Psoas muscle (tissue), 8 donors: ENCODE data around the gene INSC. TPM values are rescaled to one million over a fixed set of nuclear protein-coding genes. Genes with fewer than 3 reads are reported as not detected.

Experiments used
- ATAC-seq, 4 donors: fragments of 200-7000 bp; cut with Tn5 transposase; one replicate each; pipeline ENCODE4 v1.9.1; 2020; ENCODE audit warnings: moderate library complexity in 3 of 4, mild to moderate bottlenecking in 2 of 4
- DNase-seq, 2 donors: peaks; one replicate each; pipeline ENCODE4 v3.0.0-alpha.2; 2020
- H3K27ac ChIP-seq: fragments of 200-600 bp; one replicate; pipeline ENCODE4 v1.8.0; 2022
- H3K27me3 ChIP-seq, 3 donors: fragments of 200-600 bp in 1 of 3; one replicate each; pipeline versions ENCODE4 v1.6.1 to v1.8.0; 2013 to 2022; ENCODE audit warnings: low read length in 2 of 3, mild to moderate bottlenecking in 2 of 3, moderate library complexity in 1 of 3; ENCODE audit not compliant: insufficient read depth in 3 of 3
- H3K36me3 ChIP-seq, 2 donors: fragments of 200-600 bp in 1 of 2; one replicate each; pipeline versions ENCODE4 v1.6.1 to v1.8.0; 2013 to 2022; ENCODE audit warnings: low read depth in 1 of 2, mild to moderate bottlenecking in 1 of 2, moderate library complexity in 1 of 2; ENCODE audit not compliant: insufficient read depth in 1 of 2
- H3K4me1 ChIP-seq: fragments of 200-600 bp; one replicate; pipeline ENCODE4 v1.8.0; 2022
- H3K4me3 ChIP-seq: fragments of 200-600 bp; one replicate; pipeline ENCODE4 v1.8.0; 2022; ENCODE audit warnings: mild to moderate bottlenecking
- H3K9me3 ChIP-seq: fragments of 200-600 bp; one replicate; pipeline ENCODE4 v1.8.0; 2022
- WGBS, 3 donors: extraction: QIAGEN DNeasy Blood & Tissue Kit; methylation state at CpG; one replicate each; pipeline versions ENCODE4 v1.1.6 to v1.1.7; 2013; 5-methylcytosine and 5-hydroxymethylcytosine counted together
- intact Hi-C, 2 donors: fragments of 100-400 bp; cut with DNase I; formaldehyde crosslinking; loops; one replicate each; pipeline versions ENCODE4 v1.11.0 to v1.14.2; 2022
- polyA plus RNA-seq, 3 donors: library from polyadenylated mRNA; stranded (reverse); fragments of 200-250 nt; gene quantifications; one replicate each; pipeline ENCODE4 v1.2.3, GENCODE V29; 2013
- total RNA-seq, 4 donors: library from RNA; stranded (reverse); fragmentation: NEBNext Ultra II Directional in 2 of 4; extraction: Animal tissue kit (Norgen Biotek cat#: 25700) in 2 of 4; gene quantifications; one replicate each; pipeline versions ENCODE4 v1.2.1 to v1.2.4, GENCODE V29; 2021 to 2023
- TF ChIP-seq, protein P1 (sequence below): fragments of 200-600 bp; IDR thresholded peaks from one replicate; pipeline ENCODE4 v1.8.0; 2022; ENCODE audit warnings: antibody characterized with exemption
- donor health status: healthy with polysubstance abuse.
- donor health status: DM: no; HTN: no; CAD: no; lungs with moderate emphysema.
- donor health status: Bipolar disorder and iron deficiency.
- donor health status: healthy.
- donor health status: DM: yes; HTN: yes; CAD: no.
- donor health status: DM: no; HTN: no; CAD: no.
- donor health status: DM: no; HTN: no; CAD: no.
- donor health status: DM: yes; HTN: yes; CAD: no.

Gene INSC
- total and polyA plus RNA-seq, 7 donors = 0.04 to 1.2 TPM; not detected in 5

DNA sequence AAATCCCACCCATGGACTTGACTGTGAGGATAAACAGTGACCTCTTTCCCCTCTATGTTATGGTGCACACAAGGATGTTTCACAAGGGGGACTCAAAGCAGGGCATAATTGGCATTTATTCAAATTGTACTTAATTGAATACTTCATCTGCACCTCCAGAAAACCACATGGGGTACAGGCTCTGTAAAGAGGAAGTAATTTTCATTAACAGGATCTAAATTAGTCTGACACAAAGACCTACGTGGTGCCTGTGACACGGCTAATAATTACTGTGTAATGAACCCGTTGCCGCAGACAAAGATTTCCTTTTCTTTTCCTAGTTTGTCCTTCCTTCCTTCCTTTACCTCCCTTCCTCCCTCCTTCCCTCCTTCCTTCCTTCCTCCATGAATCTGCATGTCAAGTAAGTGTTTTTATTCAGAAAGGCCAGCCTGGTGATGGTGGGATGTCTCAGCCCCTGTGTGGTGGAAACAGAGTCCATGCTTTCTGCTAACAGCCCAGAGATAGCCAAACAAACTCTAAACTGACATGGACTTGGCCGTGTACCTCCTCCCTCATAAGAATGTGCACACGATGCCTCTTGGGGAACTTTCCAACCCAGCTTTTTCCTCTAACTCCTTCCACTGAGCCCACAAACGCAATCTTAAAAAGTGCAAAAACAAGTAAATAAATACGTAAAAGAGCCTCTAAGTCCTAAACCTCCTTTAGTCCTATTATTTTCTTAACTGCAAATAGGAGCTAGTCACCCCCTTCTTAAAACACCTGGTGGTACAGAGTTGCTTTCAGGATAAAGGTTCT lies 118.8 kb downstream of the INSC start:
- ATAC-seq = no peak
- no peaks in the 10 kb centered on the region for H3K27me3 ChIP-seq
- intact Hi-C loops = no loop called here
- TF ChIP-seq, protein P1, sequence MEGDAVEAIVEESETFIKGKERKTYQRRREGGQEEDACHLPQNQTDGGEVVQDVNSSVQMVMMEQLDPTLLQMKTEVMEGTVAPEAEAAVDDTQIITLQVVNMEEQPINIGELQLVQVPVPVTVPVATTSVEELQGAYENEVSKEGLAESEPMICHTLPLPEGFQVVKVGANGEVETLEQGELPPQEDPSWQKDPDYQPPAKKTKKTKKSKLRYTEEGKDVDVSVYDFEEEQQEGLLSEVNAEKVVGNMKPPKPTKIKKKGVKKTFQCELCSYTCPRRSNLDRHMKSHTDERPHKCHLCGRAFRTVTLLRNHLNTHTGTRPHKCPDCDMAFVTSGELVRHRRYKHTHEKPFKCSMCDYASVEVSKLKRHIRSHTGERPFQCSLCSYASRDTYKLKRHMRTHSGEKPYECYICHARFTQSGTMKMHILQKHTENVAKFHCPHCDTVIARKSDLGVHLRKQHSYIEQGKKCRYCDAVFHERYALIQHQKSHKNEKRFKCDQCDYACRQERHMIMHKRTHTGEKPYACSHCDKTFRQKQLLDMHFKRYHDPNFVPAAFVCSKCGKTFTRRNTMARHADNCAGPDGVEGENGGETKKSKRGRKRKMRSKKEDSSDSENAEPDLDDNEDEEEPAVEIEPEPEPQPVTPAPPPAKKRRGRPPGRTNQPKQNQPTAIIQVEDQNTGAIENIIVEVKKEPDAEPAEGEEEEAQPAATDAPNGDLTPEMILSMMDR = no peak
- H3K36me3 ChIP-seq = no peaks in the 10 kb centered on the region
- 50 to 54% (median 52%) methylated on average over 8 of the region's 8 CpGs for WGBS, 3 donors
- no peaks in the 10 kb centered on the region for H3K4me1 ChIP-seq
- DNase-seq = no peak
- no peaks in the 10 kb centered on the region for H3K9me3 ChIP-seq
- H3K27ac ChIP-seq = no peak overlapping the region
- H3K4me3 ChIP-seq = no peak overlapping the region

- no peak for ATAC-seq
- Histone ChIP-seq H3K4me3 (no peak overlapping the region), H3K9me3 (no peaks in the 10 kb centered on the region), H3K27me3 (no peaks in the 10 kb centered on the region), H3K36me3 (no peaks in the 10 kb centered on the region), H3K4me1 (no peaks in the 10 kb centered on the region), H3K27ac (no peak overlapping the region)
- DNase-seq = no peak
- TF ChIP-seq, protein P1 = no peak
- intact Hi-C loops = no loop called here
- WGBS, 3 donors = 83 to 86% (median 84%) methylated on average over 3 of the region's 3 CpGs
Measured at GRCh38 chr11:15234796-15235195, 120.1 kb downstream of the INSC start.

DNA sequence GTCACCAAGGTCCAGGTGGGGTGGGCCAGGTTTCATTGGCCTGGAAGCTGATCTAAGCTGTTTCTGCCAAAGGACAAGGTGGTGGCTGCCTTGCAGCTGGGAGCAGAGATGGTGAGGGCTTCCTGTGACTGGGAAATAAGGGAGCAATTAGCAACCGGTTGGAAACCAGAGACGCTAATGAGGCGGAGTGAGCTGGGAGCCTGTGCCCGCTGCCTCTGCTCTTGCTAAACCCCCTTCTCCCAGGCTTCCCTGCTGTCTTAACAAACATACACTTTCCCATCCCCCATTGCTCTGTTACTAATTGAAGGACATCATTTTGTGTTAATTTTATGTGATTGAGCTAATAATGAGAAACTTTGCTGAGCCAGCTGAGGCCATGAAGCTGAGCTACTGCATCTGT lies 121.8 kb downstream of the INSC start:
- Histone ChIP-seq H3K27me3 (no peaks in the 10 kb centered on the region), H3K4me1 (no peaks in the 10 kb centered on the region), H3K9me3 (no peaks in the 10 kb centered on the region), H3K4me3 (no peak overlapping the region), H3K36me3 (no peaks in the 10 kb centered on the region), H3K27ac (no peak overlapping the region)
- intact Hi-C loops = no loop called here
- no peak for ATAC-seq
- WGBS, 3 donors = 49 to 56% (median 56%) methylated on average over 4 of the region's 4 CpGs
- no peak for DNase-seq
- TF ChIP-seq, protein P1 = no peak

DNA sequence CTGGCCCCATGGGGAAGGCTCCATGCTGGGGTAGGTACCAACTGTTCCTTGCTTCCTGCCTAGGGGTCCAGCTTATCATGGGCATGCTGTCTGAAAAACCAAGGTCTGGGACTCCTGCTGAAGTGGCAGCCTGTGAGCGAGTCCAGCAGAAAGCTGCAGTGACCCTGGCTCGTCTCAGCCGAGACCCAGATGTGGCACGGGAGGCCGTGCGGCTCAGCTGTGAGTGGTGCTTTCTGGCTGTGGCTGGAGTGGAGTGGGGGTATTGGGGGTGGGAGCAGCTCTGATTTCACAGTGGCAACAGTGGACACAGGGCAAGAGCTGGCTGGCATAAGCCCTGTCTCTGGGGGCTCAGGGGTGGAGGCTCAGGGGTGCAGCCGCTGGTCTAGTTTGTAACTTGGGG lies 124.1 kb downstream of the INSC start:
- H3K27me3 ChIP-seq = no peaks in the 10 kb centered on the region
- H3K9me3 ChIP-seq = no peaks in the 10 kb centered on the region
- no peaks in the 10 kb centered on the region for H3K4me1 ChIP-seq
- no peak overlapping the region for H3K4me3 ChIP-seq
- ATAC-seq (no peak), DNase-seq (no peak)
- H3K27ac ChIP-seq = no peak overlapping the region
- intact Hi-C loops = no loop called here
- WGBS, 3 donors = 77 to 86% (median 83%) methylated on average over 7 of the region's 7 CpGs
- no peaks in the 10 kb centered on the region for H3K36me3 ChIP-seq
- TF ChIP-seq, protein P1 = no peak

GRCh38 chr11:15248749-15249148 lies 134.0 kb downstream of the INSC start:
- no peaks in the 10 kb centered on the region for H3K4me1 ChIP-seq
- no peak for DNase-seq
- H3K9me3 ChIP-seq = no peaks in the 10 kb centered on the region
- intact Hi-C loops = no loop called here
- peaks cover 0 to 4% (median 0%) of the 10 kb centered on the region in 3 donors for H3K27me3 ChIP-seq
- H3K36me3 ChIP-seq = no peaks in the 10 kb centered on the region
- TF ChIP-seq, protein P1 = no peak
- ATAC-seq = no peak
- H3K27ac ChIP-seq = no peak overlapping the region
- WGBS, 3 donors = 63 to 86% (median 80%) methylated on average over 3 of the region's 3 CpGs
- no peak overlapping the region for H3K4me3 ChIP-seq
